Neural cell (in vitro differentiated cells): ENCODE measurements around the gene SDC3. TPM values are rescaled to one million over a fixed set of nuclear protein-coding genes. Genes with fewer than 3 reads are reported as not detected.

Source experiments
- H2AFZ ChIP-seq: fragments of 200-600, 300-800 bp; sonication (generic), shearing (Covaris generic); 2 replicates; pipeline ENCODE4 v1.6.0; 2014; ENCODE audit warnings: low read depth, mild to moderate bottlenecking, antibody characterized with exemption, low read length, moderate library complexity
- H3F3A ChIP-seq: fragments of 200-600 bp; shearing (Covaris generic); 2 replicates; pipeline ENCODE4 v1.6.1; 2016; ENCODE audit warnings: mild to moderate bottlenecking, moderate library complexity, mixed read lengths, antibody characterized with exemption, low read length; ENCODE audit not compliant: insufficient read depth, poor library complexity, severe bottlenecking
- H3K27ac ChIP-seq: fragments of 200-600, 300-800 bp; sonication (generic), shearing (Covaris generic); 2 replicates; pipeline ENCODE4 v1.5.1; 2014; ENCODE audit warnings: mild to moderate bottlenecking, low read length, moderate library complexity
- H3K27me3 ChIP-seq: fragments of 300-800, 200-600 bp; sonication (generic), shearing (Covaris generic); 2 replicates; pipeline ENCODE4 v1.6.0; 2014; ENCODE audit warnings: mild to moderate bottlenecking, low read depth, low read length, moderate library complexity; ENCODE audit not compliant: insufficient read depth
- H3K36me3 ChIP-seq: fragments of 300-800, 200-600 bp; sonication (generic), shearing (Covaris generic); 2 replicates; pipeline ENCODE4 v1.5.1; 2014; ENCODE audit warnings: mild to moderate bottlenecking, antibody characterized with exemption, low read length, moderate library complexity; ENCODE audit not compliant: insufficient read depth
- H3K4me2 ChIP-seq: fragments of 300-800, 200-600 bp; sonication (generic), shearing (Covaris generic); 2 replicates; pipeline ENCODE4 v1.6.0; 2014; ENCODE audit warnings: mild to moderate bottlenecking, low read length
- H3K4me3 ChIP-seq: fragments of 300-800, 200-600 bp; sonication (generic), shearing (Covaris generic); 2 replicates; pipeline ENCODE4 v1.5.1; 2014; ENCODE audit warnings: mild to moderate bottlenecking, low read length, moderate library complexity
- H3K79me2 ChIP-seq: fragments of 200-600 bp; shearing (Covaris generic); replicated peaks from 2 replicates; pipeline ENCODE4 v1.6.0; 2014; ENCODE audit warnings: mild to moderate bottlenecking, low read length, moderate library complexity; ENCODE audit not compliant: insufficient read depth
- H3K9ac ChIP-seq: fragments of 300-800, 200-600 bp; sonication (generic), shearing (Covaris generic); 2 replicates; pipeline ENCODE4 v1.6.1; 2016; ENCODE audit warnings: mild to moderate bottlenecking, low read length, mixed read lengths
- H3K9me2 ChIP-seq: fragments of 200-600 bp; shearing (Covaris generic); 2 replicates; pipeline ENCODE4 v1.6.1; 2016; ENCODE audit warnings: mild to moderate bottlenecking, low read length, mixed read lengths; ENCODE audit not compliant: insufficient read depth
- H3K9me3 ChIP-seq: fragments of 200-600, 300-800 bp; sonication (generic), shearing (Covaris generic); 2 replicates; pipeline ENCODE4 v1.6.1; 2016; ENCODE audit warnings: mild to moderate bottlenecking, mixed run types, low read length, moderate library complexity, mixed read lengths
- H4K20me1 ChIP-seq: fragments of 200-600 bp; shearing (Covaris generic); 2 replicates; pipeline ENCODE4 v1.6.1; 2016; ENCODE audit warnings: mild to moderate bottlenecking, mixed run types; ENCODE audit not compliant: insufficient read depth
- EP300 ChIP-seq: fragments of 450-650 bp; conservative IDR thresholded peaks from 2 replicates; pipeline ENCODE4 v1.6.1; 2014; ENCODE audit warnings: antibody characterized with exemption, mild to moderate bottlenecking, moderate library complexity; ENCODE audit not compliant: poor library complexity, severe bottlenecking
- EZH2 ChIP-seq: fragments of 200-600, 300-800 bp; shearing (Covaris generic), sonication (generic); IDR thresholded peaks from 2 replicates; pipeline ENCODE4 v1.6.1; 2014; ENCODE audit warnings: antibody characterized with exemption, low read length, borderline replicate concordance, mild to moderate bottlenecking; ENCODE audit not compliant: insufficient read depth, poor library complexity, severe bottlenecking
- POLR2AphosphoS5 ChIP-seq: IDR thresholded peaks from 2 replicates; pipeline ENCODE4 v1.6.1; 2012
- SMC3 ChIP-seq: fragments of 450-650 bp; conservative IDR thresholded peaks from 2 replicates; pipeline ENCODE4 v1.6.1; 2014; ENCODE audit warnings: antibody characterized with exemption, mild to moderate bottlenecking, moderate library complexity; ENCODE audit not compliant: poor library complexity
- TAF1 ChIP-seq: IDR thresholded peaks from 2 replicates; pipeline ENCODE4 v1.6.1; 2012; ENCODE audit warnings: low read depth
- polyA plus RNA-seq: library from polyadenylated mRNA; depleted of rRNA; stranded (reverse); fragments of >200 nt; gene quantifications from 2 replicates; pipeline ENCODE4 v1.2.3, GENCODE V29; 2014
- TF ChIP-seq, protein P1 (sequence below): IDR thresholded peaks from 2 replicates; pipeline ENCODE4 v1.6.1; 2012; ENCODE audit warnings: borderline replicate concordance
- TF ChIP-seq, protein P2 (sequence below): fragments of 450-650 bp; IDR thresholded peaks from 2 replicates; pipeline ENCODE4 v1.5.1; 2014; ENCODE audit warnings: antibody characterized with exemption, mild to moderate bottlenecking, moderate library complexity; ENCODE audit not compliant: poor library complexity, severe bottlenecking

The SDC3 gene
- polyA plus RNA-seq, 1 donor from 2014 or later = 55.2 TPM

DNA sequence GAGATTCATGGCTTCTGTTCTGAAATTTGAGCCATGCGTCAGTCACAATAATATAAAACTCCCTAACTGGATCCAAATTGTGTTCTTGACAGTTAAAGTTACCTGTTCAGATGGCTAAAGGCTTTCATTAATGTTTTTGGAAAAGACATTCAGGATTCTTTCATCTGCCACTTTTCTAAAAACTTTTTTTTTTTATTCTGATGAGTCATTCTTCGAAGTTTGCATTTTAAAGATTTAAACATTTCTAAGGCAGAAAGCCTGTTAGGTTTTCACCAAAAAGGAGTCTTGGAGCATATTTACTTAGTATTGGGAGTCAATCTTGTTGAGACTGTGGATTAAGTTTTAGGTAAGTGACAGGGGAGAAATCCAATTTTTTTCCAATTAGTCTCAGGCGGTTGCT is 18.9 kb upstream of the SDC3 start:
- no peak overlapping the region for H3K27ac ChIP-seq
- H2AFZ ChIP-seq = no peak overlapping the region
- no peaks in the 10 kb centered on the region for H3K9me3 ChIP-seq

DNA sequence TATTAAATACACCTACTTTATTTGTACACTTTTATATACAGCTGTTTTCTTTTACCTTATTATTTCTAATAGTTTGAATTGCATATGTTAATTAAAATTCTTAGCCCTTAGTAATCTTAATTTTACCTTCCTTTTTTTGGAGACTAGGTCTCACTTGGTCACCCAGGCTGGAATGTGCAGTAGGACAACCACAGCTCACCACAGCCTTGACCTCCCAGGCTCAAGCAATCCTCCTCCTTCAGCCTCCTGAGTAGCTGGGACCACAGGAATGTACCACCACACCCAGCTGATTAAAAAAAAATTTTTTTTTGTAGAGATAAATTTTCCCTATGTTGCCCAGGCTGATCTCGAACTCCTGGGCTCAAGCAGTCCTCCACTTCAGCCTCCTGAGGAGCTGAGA is 15.0 kb upstream of the SDC3 start:
- Histone ChIP-seq H3K9me3 (no peaks in the 10 kb centered on the region), H3K4me2 (no peak overlapping the region), H3K27me3 (no peaks in the 10 kb centered on the region), H4K20me1 (no peaks in the 10 kb centered on the region), H3K79me2 (no peaks in the 10 kb centered on the region), H3K27ac (no peak overlapping the region), H3K4me3 (no peak overlapping the region), H3F3A (no peaks in the 10 kb centered on the region), H3K36me3 (no peaks in the 10 kb centered on the region), H3K9ac (no peak overlapping the region), H3K9me2 (no peaks in the 10 kb centered on the region), H2AFZ (no peak overlapping the region)
- TF ChIP-seq, protein P1, sequence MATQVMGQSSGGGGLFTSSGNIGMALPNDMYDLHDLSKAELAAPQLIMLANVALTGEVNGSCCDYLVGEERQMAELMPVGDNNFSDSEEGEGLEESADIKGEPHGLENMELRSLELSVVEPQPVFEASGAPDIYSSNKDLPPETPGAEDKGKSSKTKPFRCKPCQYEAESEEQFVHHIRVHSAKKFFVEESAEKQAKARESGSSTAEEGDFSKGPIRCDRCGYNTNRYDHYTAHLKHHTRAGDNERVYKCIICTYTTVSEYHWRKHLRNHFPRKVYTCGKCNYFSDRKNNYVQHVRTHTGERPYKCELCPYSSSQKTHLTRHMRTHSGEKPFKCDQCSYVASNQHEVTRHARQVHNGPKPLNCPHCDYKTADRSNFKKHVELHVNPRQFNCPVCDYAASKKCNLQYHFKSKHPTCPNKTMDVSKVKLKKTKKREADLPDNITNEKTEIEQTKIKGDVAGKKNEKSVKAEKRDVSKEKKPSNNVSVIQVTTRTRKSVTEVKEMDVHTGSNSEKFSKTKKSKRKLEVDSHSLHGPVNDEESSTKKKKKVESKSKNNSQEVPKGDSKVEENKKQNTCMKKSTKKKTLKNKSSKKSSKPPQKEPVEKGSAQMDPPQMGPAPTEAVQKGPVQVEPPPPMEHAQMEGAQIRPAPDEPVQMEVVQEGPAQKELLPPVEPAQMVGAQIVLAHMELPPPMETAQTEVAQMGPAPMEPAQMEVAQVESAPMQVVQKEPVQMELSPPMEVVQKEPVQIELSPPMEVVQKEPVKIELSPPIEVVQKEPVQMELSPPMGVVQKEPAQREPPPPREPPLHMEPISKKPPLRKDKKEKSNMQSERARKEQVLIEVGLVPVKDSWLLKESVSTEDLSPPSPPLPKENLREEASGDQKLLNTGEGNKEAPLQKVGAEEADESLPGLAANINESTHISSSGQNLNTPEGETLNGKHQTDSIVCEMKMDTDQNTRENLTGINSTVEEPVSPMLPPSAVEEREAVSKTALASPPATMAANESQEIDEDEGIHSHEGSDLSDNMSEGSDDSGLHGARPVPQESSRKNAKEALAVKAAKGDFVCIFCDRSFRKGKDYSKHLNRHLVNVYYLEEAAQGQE = no peak
- TF ChIP-seq TAF1 (no peak), POLR2AphosphoS5 (no peak)
- TF ChIP-seq, protein P2, sequence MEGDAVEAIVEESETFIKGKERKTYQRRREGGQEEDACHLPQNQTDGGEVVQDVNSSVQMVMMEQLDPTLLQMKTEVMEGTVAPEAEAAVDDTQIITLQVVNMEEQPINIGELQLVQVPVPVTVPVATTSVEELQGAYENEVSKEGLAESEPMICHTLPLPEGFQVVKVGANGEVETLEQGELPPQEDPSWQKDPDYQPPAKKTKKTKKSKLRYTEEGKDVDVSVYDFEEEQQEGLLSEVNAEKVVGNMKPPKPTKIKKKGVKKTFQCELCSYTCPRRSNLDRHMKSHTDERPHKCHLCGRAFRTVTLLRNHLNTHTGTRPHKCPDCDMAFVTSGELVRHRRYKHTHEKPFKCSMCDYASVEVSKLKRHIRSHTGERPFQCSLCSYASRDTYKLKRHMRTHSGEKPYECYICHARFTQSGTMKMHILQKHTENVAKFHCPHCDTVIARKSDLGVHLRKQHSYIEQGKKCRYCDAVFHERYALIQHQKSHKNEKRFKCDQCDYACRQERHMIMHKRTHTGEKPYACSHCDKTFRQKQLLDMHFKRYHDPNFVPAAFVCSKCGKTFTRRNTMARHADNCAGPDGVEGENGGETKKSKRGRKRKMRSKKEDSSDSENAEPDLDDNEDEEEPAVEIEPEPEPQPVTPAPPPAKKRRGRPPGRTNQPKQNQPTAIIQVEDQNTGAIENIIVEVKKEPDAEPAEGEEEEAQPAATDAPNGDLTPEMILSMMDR = no peak

More for the DNA sequence above, 18.9 kb upstream of the SDC3 start:
- Histone ChIP-seq H3F3A (no peaks in the 10 kb centered on the region), H4K20me1 (no peaks in the 10 kb centered on the region), H3K27me3 (no peaks in the 10 kb centered on the region), H3K79me2 (no peaks in the 10 kb centered on the region), H3K4me3 (no peak overlapping the region), H3K9me2 (no peaks in the 10 kb centered on the region), H3K4me2 (no peak overlapping the region), H3K36me3 (no peaks in the 10 kb centered on the region), H3K9ac (no peak overlapping the region)
- TF ChIP-seq, protein P2 = no peak
- TF ChIP-seq EP300 (no peak), POLR2AphosphoS5 (no peak), TAF1 (no peak), EZH2 (no peak), SMC3 (no peak)
